ENCODE results near the gene NEK9. TPM values are rescaled to one million over a fixed set of nuclear protein-coding genes. Genes with fewer than 3 reads are reported as not detected.
A peak's percentile ranks its signal among the peaks of the same experiment; 100 is the strongest.

Gene NEK9
- total and polyA plus RNA-seq, 9 of the 15 experiments (the other 6 are each of a cell fraction or from before 2014, with no cell fraction given): 2.8 to 39.6 (median 19.8) TPM

DNA sequence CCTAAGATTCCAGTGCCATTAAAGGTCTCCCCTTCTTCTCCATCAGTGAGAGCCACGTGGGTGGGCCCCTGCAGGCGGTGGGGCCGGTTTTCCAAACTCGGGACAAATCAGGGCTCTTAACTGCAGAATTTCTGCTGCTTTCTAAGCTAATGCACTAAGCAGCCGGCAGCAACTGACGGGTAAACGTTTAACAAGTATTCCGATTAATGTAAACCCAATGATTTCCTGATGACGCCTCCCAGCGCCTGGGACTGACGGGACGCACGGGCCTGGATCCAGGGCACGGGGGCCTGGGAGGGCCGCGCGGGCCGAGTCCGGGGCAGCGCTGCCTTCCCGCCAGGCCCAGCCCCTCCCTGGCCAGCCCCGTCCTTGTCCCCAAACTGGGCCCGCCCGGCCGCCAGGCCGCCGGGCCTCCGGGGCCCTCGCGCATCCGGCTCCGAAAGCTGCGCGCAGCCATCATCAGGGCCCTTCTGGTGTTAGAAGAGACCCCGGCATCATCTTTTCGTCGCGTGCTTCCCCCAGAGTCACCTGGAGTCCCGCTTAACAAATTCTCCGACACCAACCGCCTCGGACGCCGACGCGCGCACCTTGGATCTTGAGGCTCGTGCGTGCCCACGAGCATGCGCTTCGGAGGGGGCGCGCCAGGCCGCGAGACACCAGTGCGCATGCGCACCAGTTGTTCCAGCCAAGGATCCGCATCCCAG, 75.8 kb downstream of the NEK9 start, which contains the start of gene MLH3 (continued):
- TF ChIP-seq ZKSCAN8 (CRISPR knock-in tag; IDR thresholded peaks at IDR 0.05): peak; percentile 48; the same call in 1 of the 2 replicates
- TF ChIP-seq, protein P1, sequence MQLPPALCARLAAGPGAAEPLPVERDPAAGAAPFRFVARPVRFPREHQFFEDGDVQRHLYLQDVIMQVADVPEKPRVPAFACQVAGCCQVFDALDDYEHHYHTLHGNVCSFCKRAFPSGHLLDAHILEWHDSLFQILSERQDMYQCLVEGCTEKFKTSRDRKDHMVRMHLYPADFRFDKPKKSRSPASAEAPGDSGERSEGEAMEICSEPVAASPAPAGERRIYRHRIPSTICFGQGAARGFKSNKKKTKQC (CRISPR knock-in tag; IDR thresholded peaks at IDR 0.05): 0 out of 2 replicates have a peak, but pooled peaks have one; percentile 32
- peak; percentile 82 for TF ChIP-seq CXXC5 (CRISPR knock-in tag; IDR thresholded peaks at IDR 0.05)
- TF ChIP-seq ZFP30 (CRISPR knock-in tag; IDR thresholded peaks at IDR 0.05; ENCODE audit: borderline replicate concordance): no peak
- TF ChIP-seq, protein P2, sequence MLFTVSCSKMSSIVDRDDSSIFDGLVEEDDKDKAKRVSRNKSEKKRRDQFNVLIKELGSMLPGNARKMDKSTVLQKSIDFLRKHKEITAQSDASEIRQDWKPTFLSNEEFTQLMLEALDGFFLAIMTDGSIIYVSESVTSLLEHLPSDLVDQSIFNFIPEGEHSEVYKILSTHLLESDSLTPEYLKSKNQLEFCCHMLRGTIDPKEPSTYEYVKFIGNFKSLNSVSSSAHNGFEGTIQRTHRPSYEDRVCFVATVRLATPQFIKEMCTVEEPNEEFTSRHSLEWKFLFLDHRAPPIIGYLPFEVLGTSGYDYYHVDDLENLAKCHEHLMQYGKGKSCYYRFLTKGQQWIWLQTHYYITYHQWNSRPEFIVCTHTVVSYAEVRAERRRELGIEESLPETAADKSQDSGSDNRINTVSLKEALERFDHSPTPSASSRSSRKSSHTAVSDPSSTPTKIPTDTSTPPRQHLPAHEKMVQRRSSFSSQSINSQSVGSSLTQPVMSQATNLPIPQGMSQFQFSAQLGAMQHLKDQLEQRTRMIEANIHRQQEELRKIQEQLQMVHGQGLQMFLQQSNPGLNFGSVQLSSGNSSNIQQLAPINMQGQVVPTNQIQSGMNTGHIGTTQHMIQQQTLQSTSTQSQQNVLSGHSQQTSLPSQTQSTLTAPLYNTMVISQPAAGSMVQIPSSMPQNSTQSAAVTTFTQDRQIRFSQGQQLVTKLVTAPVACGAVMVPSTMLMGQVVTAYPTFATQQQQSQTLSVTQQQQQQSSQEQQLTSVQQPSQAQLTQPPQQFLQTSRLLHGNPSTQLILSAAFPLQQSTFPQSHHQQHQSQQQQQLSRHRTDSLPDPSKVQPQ (CRISPR knock-in tag; IDR thresholded peaks at IDR 0.05; ENCODE audit: borderline replicate concordance): no peak
- TF ChIP-seq, protein P3, sequence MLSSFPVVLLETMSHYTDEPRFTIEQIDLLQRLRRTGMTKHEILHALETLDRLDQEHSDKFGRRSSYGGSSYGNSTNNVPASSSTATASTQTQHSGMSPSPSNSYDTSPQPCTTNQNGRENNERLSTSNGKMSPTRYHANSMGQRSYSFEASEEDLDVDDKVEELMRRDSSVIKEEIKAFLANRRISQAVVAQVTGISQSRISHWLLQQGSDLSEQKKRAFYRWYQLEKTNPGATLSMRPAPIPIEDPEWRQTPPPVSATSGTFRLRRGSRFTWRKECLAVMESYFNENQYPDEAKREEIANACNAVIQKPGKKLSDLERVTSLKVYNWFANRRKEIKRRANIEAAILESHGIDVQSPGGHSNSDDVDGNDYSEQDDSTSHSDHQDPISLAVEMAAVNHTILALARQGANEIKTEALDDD (IDR thresholded peaks at IDR 0.05): no peak
- TF ChIP-seq POLR2AphosphoS2 (IDR thresholded peaks at IDR 0.05; ENCODE audit: low read length): no peak; the same call in 1 of the 2 replicates
- peak; percentile 22 for TF ChIP-seq KDM5B (IDR thresholded peaks at IDR 0.05; ENCODE audit: insufficient replicate concordance, low read depth, low read length)
- no peak for TF ChIP-seq KDM2B (CRISPR knock-in tag; IDR thresholded peaks at IDR 0.05)
- no peak for TF ChIP-seq LEF1 (IDR thresholded peaks at IDR 0.05)
- TF ChIP-seq ZNF140 (CRISPR knock-in tag; IDR thresholded peaks at IDR 0.05): no peak
- TF ChIP-seq ESRRA (IDR thresholded peaks at IDR 0.05; ENCODE audit: borderline replicate concordance, low read depth): no peak
- TF ChIP-seq, protein P4, sequence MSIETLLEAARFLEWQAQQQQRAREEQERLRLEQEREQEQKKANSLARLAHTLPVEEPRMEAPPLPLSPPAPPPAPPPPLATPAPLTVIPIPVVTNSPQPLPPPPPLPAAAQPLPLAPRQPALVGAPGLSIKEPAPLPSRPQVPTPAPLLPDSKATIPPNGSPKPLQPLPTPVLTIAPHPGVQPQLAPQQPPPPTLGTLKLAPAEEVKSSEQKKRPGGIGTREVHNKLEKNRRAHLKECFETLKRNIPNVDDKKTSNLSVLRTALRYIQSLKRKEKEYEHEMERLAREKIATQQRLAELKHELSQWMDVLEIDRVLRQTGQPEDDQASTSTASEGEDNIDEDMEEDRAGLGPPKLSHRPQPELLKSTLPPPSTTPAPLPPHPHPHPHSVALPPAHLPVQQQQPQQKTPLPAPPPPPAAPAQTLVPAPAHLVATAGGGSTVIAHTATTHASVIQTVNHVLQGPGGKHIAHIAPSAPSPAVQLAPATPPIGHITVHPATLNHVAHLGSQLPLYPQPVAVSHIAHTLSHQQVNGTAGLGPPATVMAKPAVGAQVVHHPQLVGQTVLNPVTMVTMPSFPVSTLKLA (conservative IDR thresholded peaks at IDR 0.05): peak in 1 of 2 experiments; percentile 64; a peak in 3 of 4 replicates
- TF ChIP-seq FOXP1 (CRISPR knock-in tag; IDR thresholded peaks at IDR 0.05): peak; percentile 36; the same call in 1 of the 2 replicates
- TF ChIP-seq JUNB (CRISPR knock-in tag; conservative IDR thresholded peaks at IDR 0.05): no peak
- no peak for TF ChIP-seq ZNF561 (CRISPR knock-in tag; conservative IDR thresholded peaks at IDR 0.05)
- peak; percentile 56 for TF ChIP-seq RB1 (IDR thresholded peaks at IDR 0.05; ENCODE audit: low read depth)
- no peak for TF ChIP-seq ZNF551 (CRISPR knock-in tag; IDR thresholded peaks at IDR 0.05)
- no peak for TF ChIP-seq SMARCA5 (IDR thresholded peaks at IDR 0.05)
- TF ChIP-seq ZNF583 (CRISPR knock-in tag; IDR thresholded peaks at IDR 0.05): 0 out of 2 replicates have a peak, but pooled peaks have one; percentile 27
- TF ChIP-seq, protein P5, sequence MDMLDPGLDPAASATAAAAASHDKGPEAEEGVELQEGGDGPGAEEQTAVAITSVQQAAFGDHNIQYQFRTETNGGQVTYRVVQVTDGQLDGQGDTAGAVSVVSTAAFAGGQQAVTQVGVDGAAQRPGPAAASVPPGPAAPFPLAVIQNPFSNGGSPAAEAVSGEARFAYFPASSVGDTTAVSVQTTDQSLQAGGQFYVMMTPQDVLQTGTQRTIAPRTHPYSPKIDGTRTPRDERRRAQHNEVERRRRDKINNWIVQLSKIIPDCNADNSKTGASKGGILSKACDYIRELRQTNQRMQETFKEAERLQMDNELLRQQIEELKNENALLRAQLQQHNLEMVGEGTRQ (CRISPR knock-in tag; IDR thresholded peaks at IDR 0.05): 0 out of 2 replicates have a peak, but pooled peaks have one; percentile 10
- TF ChIP-seq TBL1XR1 (IDR thresholded peaks at IDR 0.05; ENCODE audit: low read length in 2 of 2): no peak
